Neural crest cell (in vitro differentiated cells): ENCODE measurements around the gene SRRD. TPM values are rescaled to one million over a fixed set of nuclear protein-coding genes. Genes with fewer than 3 reads are reported as not detected.

ENCODE experiments used
- DNase-seq: peaks from one replicate; pipeline ENCODE4 v3.0.0; 2021; ENCODE audit warnings: low read depth, mixed read lengths, low spot score
- H3K27ac Mint-ChIP-seq: one replicate; pipeline ENCODE4 v1.8.0; 2021; ENCODE audit warnings: mild to moderate bottlenecking, mixed read lengths; ENCODE audit not compliant: unreplicated experiment
- H3K27me3 Mint-ChIP-seq: 2 replicates; pipeline ENCODE4 v1.8.0; 2021; ENCODE audit warnings: low read depth, mild to moderate bottlenecking, mixed read lengths
- H3K36me3 Mint-ChIP-seq: 2 replicates; pipeline ENCODE4 v1.8.0; 2021; ENCODE audit warnings: low read depth, mild to moderate bottlenecking, mixed read lengths
- H3K4me1 Mint-ChIP-seq: 2 replicates; pipeline ENCODE4 v1.8.0; 2021; ENCODE audit warnings: mixed read lengths
- H3K4me3 Mint-ChIP-seq: one replicate; pipeline ENCODE4 v1.8.0; 2021; ENCODE audit warnings: mild to moderate bottlenecking, mixed read lengths
- H3K9me3 Mint-ChIP-seq: 2 replicates; pipeline ENCODE4 v1.8.0; 2021; ENCODE audit warnings: mixed read lengths
- CTCF ChIP-seq: fragments of 200-600 bp; sonication (generic); conservative IDR thresholded peaks from 2 replicates; pipeline ENCODE4 v1.5.0; 2021; ENCODE audit warnings: antibody characterized with exemption, mild to moderate bottlenecking
- total RNA-seq: library from RNA; stranded (reverse); gene quantifications from 2 replicates; pipeline ENCODE4 v1.2.1, GENCODE V29; 2021

Gene SRRD
- total RNA-seq, 1 donor from 2014 or later: 30.8 TPM

GRCh38 chr22:26464312-26464711 lies 19.4 kb upstream of the SRRD start:
- Mint-ChIP-seq H3K4me1 (peaks cover 21% of the 10 kb centered on the region), H3K27me3 (no peaks in the 10 kb centered on the region), H3K4me3 (no peak overlapping the region), H3K36me3 (peaks cover 7% of the 10 kb centered on the region), H3K9me3 (no peaks in the 10 kb centered on the region), H3K27ac (no peak overlapping the region)
- no peak for DNase-seq
- no peak for TF ChIP-seq CTCF

GRCh38 chr22:26466196-26466595 lies 17.5 kb upstream of the SRRD start:
- no peak for TF ChIP-seq CTCF
- no peak for DNase-seq
- H3K4me3 Mint-ChIP-seq: no peak overlapping the region
- H3K4me1 Mint-ChIP-seq: peaks cover 18% of the 10 kb centered on the region
- H3K9me3 Mint-ChIP-seq: no peaks in the 10 kb centered on the region
- H3K27ac Mint-ChIP-seq: no peak overlapping the region
- H3K27me3 Mint-ChIP-seq: no peaks in the 10 kb centered on the region
- peaks cover 7% of the 10 kb centered on the region for H3K36me3 Mint-ChIP-seq

- Mint-ChIP-seq H3K9me3 (no peaks in the 10 kb centered on the region), H3K27ac (no peak overlapping the region), H3K27me3 (no peaks in the 10 kb centered on the region), H3K4me3 (no peak overlapping the region), H3K4me1 (no peaks in the 10 kb centered on the region), H3K36me3 (peaks cover under 1% of the 10 kb centered on the region)
- TF ChIP-seq CTCF: no peak
- DNase-seq: no peak
Measured at GRCh38 chr22:26470807-26471206, 12.9 kb upstream of the SRRD start.

GRCh38 chr22:26471522-26471921 lies 12.2 kb upstream of the SRRD start:
- Mint-ChIP-seq H3K4me3 (no peak overlapping the region), H3K27me3 (no peaks in the 10 kb centered on the region), H3K27ac (no peak overlapping the region), H3K9me3 (no peaks in the 10 kb centered on the region), H3K4me1 (no peaks in the 10 kb centered on the region), H3K36me3 (no peaks in the 10 kb centered on the region)
- no peak for TF ChIP-seq CTCF
- DNase-seq: no peak

- Mint-ChIP-seq H3K4me3 (no peak overlapping the region), H3K27ac (no peak overlapping the region), H3K27me3 (no peaks in the 10 kb centered on the region), H3K9me3 (no peaks in the 10 kb centered on the region), H3K36me3 (no peaks in the 10 kb centered on the region), H3K4me1 (peaks cover 15% of the 10 kb centered on the region)
- TF ChIP-seq CTCF: no peak
- no peak for DNase-seq
Measured at GRCh38 chr22:26474682-26475081, 9.0 kb upstream of the SRRD start.
